PFSK-1 (cell line): ENCODE results near the gene NOL4L.

ENCODE experiments used
- FOXP2 ChIP-seq: optimal IDR thresholded peaks from 2 replicates; pipeline ENCODE3; 2011; ENCODE audit warnings: borderline replicate concordance, control low read depth, inconsistent platforms; ENCODE audit not compliant: insufficient read depth; ENCODE audit errors: extremely low read length, extremely low read depth
- POLR2AphosphoS5 ChIP-seq: IDR thresholded peaks from 2 replicates; pipeline ENCODE4 v1.6.1; 2012; ENCODE audit warnings: low read depth, mild to moderate bottlenecking, control low read depth, low read length, moderate library complexity
- SIN3A ChIP-seq: IDR thresholded peaks from 2 replicates; pipeline ENCODE4 v1.6.1; 2012; ENCODE audit warnings: mild to moderate bottlenecking, low read length, moderate library complexity, borderline replicate concordance; ENCODE audit not compliant: insufficient read depth
- TAF1 ChIP-seq: IDR thresholded peaks from 2 replicates; pipeline ENCODE4 v1.6.1; 2012; ENCODE audit warnings: low read length, control low read depth, borderline replicate concordance; ENCODE audit not compliant: insufficient read depth
- TF ChIP-seq, protein P1 (sequence below), 2 experiments: IDR thresholded peaks; 2 replicates each; pipeline versions ENCODE4 v1.6.1 to v1.8.0; 2011 to 2012; ENCODE audit warnings: low read depth in 2 of 2, low read length in 2 of 2, control low read depth in 1 of 2, inconsistent platforms in 1 of 2, mild to moderate bottlenecking in 1 of 2, moderate library complexity in 1 of 2; ENCODE audit not compliant: insufficient read depth in 1 of 2

Gene NOL4L

DNA sequence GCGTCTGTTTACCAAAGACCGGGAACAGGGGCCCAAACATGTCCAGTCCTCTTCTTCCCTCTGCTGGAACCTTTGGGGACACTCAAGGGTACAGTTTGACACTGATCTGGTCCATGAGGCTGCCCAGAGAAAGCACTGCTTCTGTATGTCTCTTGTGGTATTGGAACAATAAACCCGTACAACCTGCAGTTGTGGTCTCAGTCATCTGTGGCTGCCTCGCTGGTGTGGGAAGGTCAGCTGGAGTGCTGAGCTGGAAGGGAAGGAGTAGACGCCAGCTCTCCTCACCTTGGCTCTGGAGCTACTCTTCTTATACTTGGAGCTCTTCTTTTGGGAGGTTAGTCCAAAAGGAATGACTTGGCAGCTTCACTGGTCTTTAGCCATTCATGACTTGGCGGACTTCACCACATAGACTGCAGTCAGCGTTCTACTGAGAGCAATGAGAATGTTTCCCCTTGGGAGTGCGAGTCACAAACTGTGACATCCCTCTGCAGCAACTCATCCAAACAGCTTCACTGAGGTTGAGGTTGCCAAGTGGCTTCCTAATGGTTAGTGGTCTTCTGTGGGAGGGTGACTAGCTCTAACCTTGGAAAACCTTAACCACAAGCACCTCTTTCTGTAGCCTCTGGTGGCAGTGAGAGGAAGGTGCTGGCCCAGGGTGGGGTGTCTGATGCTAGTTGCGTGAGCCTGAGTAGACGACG lies 145.9 kb downstream of the NOL4L start:
- TF ChIP-seq, protein P1, sequence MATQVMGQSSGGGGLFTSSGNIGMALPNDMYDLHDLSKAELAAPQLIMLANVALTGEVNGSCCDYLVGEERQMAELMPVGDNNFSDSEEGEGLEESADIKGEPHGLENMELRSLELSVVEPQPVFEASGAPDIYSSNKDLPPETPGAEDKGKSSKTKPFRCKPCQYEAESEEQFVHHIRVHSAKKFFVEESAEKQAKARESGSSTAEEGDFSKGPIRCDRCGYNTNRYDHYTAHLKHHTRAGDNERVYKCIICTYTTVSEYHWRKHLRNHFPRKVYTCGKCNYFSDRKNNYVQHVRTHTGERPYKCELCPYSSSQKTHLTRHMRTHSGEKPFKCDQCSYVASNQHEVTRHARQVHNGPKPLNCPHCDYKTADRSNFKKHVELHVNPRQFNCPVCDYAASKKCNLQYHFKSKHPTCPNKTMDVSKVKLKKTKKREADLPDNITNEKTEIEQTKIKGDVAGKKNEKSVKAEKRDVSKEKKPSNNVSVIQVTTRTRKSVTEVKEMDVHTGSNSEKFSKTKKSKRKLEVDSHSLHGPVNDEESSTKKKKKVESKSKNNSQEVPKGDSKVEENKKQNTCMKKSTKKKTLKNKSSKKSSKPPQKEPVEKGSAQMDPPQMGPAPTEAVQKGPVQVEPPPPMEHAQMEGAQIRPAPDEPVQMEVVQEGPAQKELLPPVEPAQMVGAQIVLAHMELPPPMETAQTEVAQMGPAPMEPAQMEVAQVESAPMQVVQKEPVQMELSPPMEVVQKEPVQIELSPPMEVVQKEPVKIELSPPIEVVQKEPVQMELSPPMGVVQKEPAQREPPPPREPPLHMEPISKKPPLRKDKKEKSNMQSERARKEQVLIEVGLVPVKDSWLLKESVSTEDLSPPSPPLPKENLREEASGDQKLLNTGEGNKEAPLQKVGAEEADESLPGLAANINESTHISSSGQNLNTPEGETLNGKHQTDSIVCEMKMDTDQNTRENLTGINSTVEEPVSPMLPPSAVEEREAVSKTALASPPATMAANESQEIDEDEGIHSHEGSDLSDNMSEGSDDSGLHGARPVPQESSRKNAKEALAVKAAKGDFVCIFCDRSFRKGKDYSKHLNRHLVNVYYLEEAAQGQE (IDR thresholded peaks at IDR 0.05; ENCODE audit: insufficient read depth in 1 of 2, low read depth in 2 of 2, low read length in 2 of 2), result no peak
- TF ChIP-seq SIN3A (no peak), FOXP2 (no peak), TAF1 (no peak), POLR2AphosphoS5 (no peak)

DNA sequence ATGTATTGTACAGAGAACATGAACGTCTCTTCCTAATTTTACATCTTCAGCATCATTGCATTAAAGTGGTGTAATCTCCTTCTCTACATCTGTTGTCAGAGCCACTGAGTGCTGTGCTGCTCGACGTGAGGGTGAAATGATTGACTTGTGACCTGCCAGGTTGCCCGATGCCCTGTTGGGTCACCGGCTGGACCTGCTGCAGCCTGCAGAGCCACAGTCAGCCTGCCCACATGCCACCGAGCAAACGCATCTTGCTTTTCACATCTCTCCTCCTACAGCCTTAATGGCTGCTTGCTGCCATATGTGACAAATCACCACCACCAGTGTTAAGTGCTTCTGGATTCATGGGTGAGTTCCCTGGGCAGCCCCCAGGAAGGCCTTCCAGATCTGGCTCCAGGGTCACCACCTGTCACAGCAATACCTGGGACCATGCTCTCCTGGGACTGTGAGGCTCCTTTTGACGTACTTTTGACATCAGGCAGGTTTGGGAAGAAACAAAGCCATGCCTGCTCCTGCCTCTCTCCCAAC lies 146.7 kb downstream of the NOL4L start:
- TF ChIP-seq TAF1, result no peak
- no peak for TF ChIP-seq SIN3A
- TF ChIP-seq POLR2AphosphoS5, result no peak
- TF ChIP-seq FOXP2, result no peak
- TF ChIP-seq, protein P1 (IDR thresholded peaks at IDR 0.05; ENCODE audit: insufficient read depth in 1 of 2, low read depth in 2 of 2, low read length in 2 of 2), result no peak

DNA sequence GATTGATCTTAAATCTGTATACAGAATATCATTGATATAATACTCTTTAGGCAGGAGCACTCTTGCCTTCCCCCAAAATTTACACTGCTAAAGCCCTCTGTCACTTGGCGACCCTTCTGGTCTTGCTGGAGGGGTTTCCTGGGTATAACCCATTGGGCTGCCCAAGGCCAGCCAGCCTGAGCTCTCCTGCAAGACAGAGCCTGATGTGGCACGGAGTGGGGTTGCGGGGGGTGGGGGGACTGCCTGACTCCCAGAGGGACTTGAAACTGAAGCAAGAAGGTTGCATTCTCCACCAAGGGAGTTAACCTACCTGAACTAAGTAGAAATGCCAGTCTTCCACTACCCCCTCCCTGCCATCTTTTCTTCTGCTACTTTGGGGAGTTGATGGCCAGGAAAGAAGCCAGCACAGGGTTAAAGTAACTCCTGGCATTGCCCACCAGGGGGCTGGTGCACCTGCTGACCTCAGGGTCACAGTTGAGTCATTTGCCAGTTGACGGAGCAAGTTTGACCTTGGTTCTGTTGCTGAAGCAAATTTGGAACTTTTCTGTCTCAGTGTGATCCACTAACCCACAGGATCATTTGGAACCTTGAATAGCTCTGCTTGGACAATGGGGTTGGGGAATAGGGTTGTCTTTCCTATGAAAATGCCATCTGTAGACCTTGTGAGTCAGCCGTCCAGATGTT lies 147.6 kb downstream of the NOL4L start:
- no peak for TF ChIP-seq TAF1
- no peak for TF ChIP-seq SIN3A
- no peak for TF ChIP-seq FOXP2
- no peak for TF ChIP-seq POLR2AphosphoS5
- TF ChIP-seq, protein P1 (IDR thresholded peaks at IDR 0.05; ENCODE audit: insufficient read depth in 1 of 2, low read depth in 2 of 2, low read length in 2 of 2), result no peak

DNA sequence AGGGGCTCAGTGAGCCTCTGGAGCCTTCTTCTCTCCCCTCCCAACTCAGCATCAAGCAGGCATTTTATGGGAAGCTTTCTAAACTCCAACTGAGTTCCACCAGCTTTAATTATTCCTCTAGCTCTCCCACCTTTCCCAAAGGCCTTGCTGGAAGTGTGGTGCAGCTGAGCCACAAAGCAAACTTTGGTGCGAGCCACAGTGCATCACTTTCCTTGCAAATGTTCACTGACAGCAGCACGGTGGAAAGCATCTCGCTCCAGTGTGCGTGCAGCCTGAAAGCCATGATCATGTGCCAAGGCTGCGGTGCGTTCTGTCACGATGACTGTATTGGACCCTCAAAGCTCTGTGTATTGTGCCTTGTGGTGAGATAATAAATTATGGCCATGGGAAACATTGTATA lies 148.2 kb downstream of the NOL4L start:
- TF ChIP-seq SIN3A (no peak), FOXP2 (no peak), TAF1 (no peak), POLR2AphosphoS5 (no peak)
- TF ChIP-seq, protein P1 (IDR thresholded peaks at IDR 0.05; ENCODE audit: insufficient read depth in 1 of 2, low read depth in 2 of 2, low read length in 2 of 2), result no peak
